H9 (cell line): ENCODE measurements around the gene PLSCR2. TPM values are rescaled to one million over a fixed set of nuclear protein-coding genes. Genes with fewer than 3 reads are reported as not detected.

ENCODE experiments used
- DNase-seq: peaks from one replicate; pipeline ENCODE4 v3.0.0-alpha.2; 2017
- H2AFZ ChIP-seq: one replicate; pipeline ENCODE4 v1.6.1; 2013; ENCODE audit warnings: mild to moderate bottlenecking, low read length, control low read depth, moderate library complexity
- H2AK5ac ChIP-seq: 2 replicates; pipeline ENCODE4 v1.6.1; 2013; ENCODE audit warnings: low read length, control low read depth, mixed read lengths; ENCODE audit not compliant: insufficient read length
- H2BK120ac ChIP-seq: one replicate; pipeline ENCODE4 v1.6.1; 2013; ENCODE audit warnings: low read depth, mild to moderate bottlenecking, low read length, control low read depth, inconsistent platforms; ENCODE audit not compliant: poor library complexity, severe bottlenecking
- H2BK12ac ChIP-seq: 2 replicates; pipeline ENCODE4 v1.6.1; 2013; ENCODE audit warnings: low read length, control low read depth, mixed read lengths, low read depth; ENCODE audit not compliant: insufficient read length
- H2BK15ac ChIP-seq: 2 replicates; pipeline ENCODE4 v1.6.1; 2013; ENCODE audit warnings: low read depth, low read length, control low read depth
- H2BK20ac ChIP-seq: one replicate; pipeline ENCODE4 v1.6.1; 2013; ENCODE audit warnings: low read depth, mild to moderate bottlenecking, low read length, control low read depth, inconsistent platforms; ENCODE audit not compliant: poor library complexity, severe bottlenecking
- H2BK5ac ChIP-seq: 2 replicates; pipeline ENCODE4 v1.6.1; 2013; ENCODE audit warnings: low read length, control low read depth, mixed read lengths; ENCODE audit not compliant: insufficient read length
- H3K14ac ChIP-seq: 2 replicates; pipeline ENCODE4 v1.6.1; 2013; ENCODE audit warnings: low read length, control low read depth; ENCODE audit not compliant: insufficient read depth
- H3K18ac ChIP-seq: 2 replicates; pipeline ENCODE4 v1.6.1; 2013; ENCODE audit warnings: low read depth, mild to moderate bottlenecking, mixed read lengths, low read length, control low read depth; ENCODE audit not compliant: insufficient read length
- H3K23ac ChIP-seq: 2 replicates; pipeline ENCODE4 v1.6.1; 2013; ENCODE audit warnings: low read length, control low read depth, mixed read lengths, low read depth; ENCODE audit not compliant: insufficient read length
- H3K23me2 ChIP-seq: 2 replicates; pipeline ENCODE4 v1.6.1; 2013; ENCODE audit warnings: low read depth, mild to moderate bottlenecking, mixed read lengths, low read length, control low read depth; ENCODE audit not compliant: insufficient read length, poor library complexity, severe bottlenecking
- H3K27ac ChIP-seq: 2 replicates; pipeline ENCODE4 v1.5.1; 2013; ENCODE audit warnings: low read length, control low read depth, mixed read lengths, low read depth; ENCODE audit not compliant: insufficient read length
- H3K27me3 ChIP-seq: 2 replicates; pipeline ENCODE4 v1.6.1; 2013; ENCODE audit warnings: low read length, control low read depth, inconsistent platforms; ENCODE audit not compliant: insufficient read depth
- H3K4ac ChIP-seq: 2 replicates; pipeline ENCODE4 v1.6.1; 2013; ENCODE audit warnings: low read depth, mild to moderate bottlenecking, control low read depth, inconsistent platforms, low read length, moderate library complexity
- H3K4me1 ChIP-seq: 2 replicates; pipeline ENCODE4 v1.6.1; 2013; ENCODE audit warnings: low read length, control low read depth, inconsistent platforms; ENCODE audit not compliant: insufficient read depth
- H3K4me2 ChIP-seq: 2 replicates; pipeline ENCODE4 v1.6.1; 2013; ENCODE audit warnings: low read length, control low read depth, mixed read lengths; ENCODE audit not compliant: insufficient read length, insufficient read depth
- H3K56ac ChIP-seq: 2 replicates; pipeline ENCODE4 v1.6.1; 2013; ENCODE audit warnings: low read depth, mild to moderate bottlenecking, mixed read lengths, low read length, control low read depth; ENCODE audit not compliant: insufficient read length
- H3K79me1 ChIP-seq: 2 replicates; pipeline ENCODE4 v1.6.1; 2013; ENCODE audit warnings: low read depth, mild to moderate bottlenecking, moderate library complexity, low read length, control low read depth, inconsistent platforms; ENCODE audit not compliant: insufficient read depth, poor library complexity, severe bottlenecking
- H3K79me2 ChIP-seq: 2 replicates; pipeline ENCODE4 v1.6.1; 2013; ENCODE audit warnings: low read length, control low read depth, inconsistent platforms; ENCODE audit not compliant: insufficient read depth
- H3K9ac ChIP-seq: 2 replicates; pipeline ENCODE4 v1.6.1; 2013; ENCODE audit warnings: low read length, control low read depth, mixed read lengths; ENCODE audit not compliant: insufficient read length; ENCODE audit errors: extremely low read depth
- H3K9me3 ChIP-seq: one replicate; pipeline ENCODE4 v1.6.1; 2013; ENCODE audit warnings: low read depth, low read length, inconsistent platforms; ENCODE audit not compliant: control insufficient read depth
- H3T11ph ChIP-seq: one replicate; pipeline ENCODE4 v1.6.1; 2013; ENCODE audit warnings: mild to moderate bottlenecking, low read length, control low read depth, inconsistent platforms
- H4K20me1 ChIP-seq: one replicate; pipeline ENCODE4 v1.6.1; 2013; ENCODE audit not compliant: control insufficient read depth, insufficient read length, insufficient read depth
- H4K5ac ChIP-seq: 2 replicates; pipeline ENCODE4 v1.6.1; 2013; ENCODE audit warnings: low read depth, mild to moderate bottlenecking, mixed read lengths, low read length, control low read depth; ENCODE audit not compliant: insufficient read length
- H4K8ac ChIP-seq: replicated peaks from 2 replicates; pipeline ENCODE4 v1.6.1; 2013; ENCODE audit warnings: low read length, control low read depth, mixed read lengths, low read depth; ENCODE audit not compliant: insufficient read length
- H4K91ac ChIP-seq: 2 replicates; pipeline ENCODE4 v1.6.1; 2013; ENCODE audit warnings: low read depth, mild to moderate bottlenecking, moderate library complexity, mixed read lengths, low read length, control low read depth; ENCODE audit not compliant: insufficient read length
- H3K27ac Mint-ChIP-seq, 3 experiments: 2 replicates in 2 of 3; 3 replicates in 1 of 3; pipeline ENCODE4 v1.8.0; 2020 to 2021; ENCODE audit warnings: mixed read lengths in 3 of 3, mild to moderate bottlenecking in 1 of 3, moderate library complexity in 1 of 3
- H3K27me3 Mint-ChIP-seq: 2 replicates; pipeline ENCODE4 v1.8.0; 2021; ENCODE audit warnings: low read depth, mild to moderate bottlenecking, moderate library complexity, mixed read lengths
- H3K36me3 Mint-ChIP-seq, 3 experiments: 2 replicates in 2 of 3; 3 replicates in 1 of 3; pipeline ENCODE4 v1.8.0; 2020 to 2021; ENCODE audit warnings: low read depth in 3 of 3, mixed read lengths in 3 of 3; ENCODE audit not compliant: insufficient read depth in 1 of 3
- H3K4me1 Mint-ChIP-seq, 2 experiments: 2 replicates each; pipeline ENCODE4 v1.8.0; 2020; ENCODE audit warnings: mixed read lengths in 2 of 2
- H3K4me3 Mint-ChIP-seq, 2 experiments: 2 replicates in 1 of 2; 3 replicates in 1 of 2; pipeline ENCODE4 v1.8.0; 2020 to 2021; ENCODE audit warnings: mild to moderate bottlenecking in 2 of 2, mixed read lengths in 2 of 2, moderate library complexity in 1 of 2
- H3K9me3 Mint-ChIP-seq, 2 experiments: 2 replicates in 1 of 2; 3 replicates in 1 of 2; pipeline ENCODE4 v1.8.0; 2020; ENCODE audit warnings: mild to moderate bottlenecking in 2 of 2, mixed read lengths in 2 of 2, moderate library complexity in 1 of 2
- CTCF ChIP-seq: fragments of 200-600 bp; sonication (generic); conservative IDR thresholded peaks from 3 replicates; pipeline ENCODE4 v1.8.0; 2021; ENCODE audit warnings: antibody characterized with exemption, mild to moderate bottlenecking
- total RNA-seq: library from RNA; stranded (reverse); gene quantifications from 2 replicates; pipeline ENCODE4 v1.2.1, GENCODE V29; 2021

PLSCR2 gene
- total RNA-seq, 1 experiment from 2014 or later = not detected

GRCh38 chr3:146404436-146404835 is 64.9 kb downstream of the PLSCR2 start:
- H3K27ac Mint-ChIP-seq = no peak overlapping the region
- Histone ChIP-seq H3K14ac (no peak overlapping the region), H3K56ac (no peak overlapping the region), H3T11ph (no peak overlapping the region), H3K9ac (no peak overlapping the region), H3K23ac (no peak overlapping the region), H3K9me3 (no peaks in the 10 kb centered on the region), H4K8ac (no peak overlapping the region), H4K20me1 (no peaks in the 10 kb centered on the region), H2BK5ac (no peak overlapping the region), H4K5ac (no peak overlapping the region), H2BK12ac (no peak overlapping the region), H3K79me1 (no peaks in the 10 kb centered on the region), H4K91ac (no peak overlapping the region), H3K18ac (no peak overlapping the region), H2AFZ (no peak overlapping the region), H2BK120ac (no peak overlapping the region), H2AK5ac (no peak overlapping the region), H3K4me2 (no peak overlapping the region), H3K27me3 (no peaks in the 10 kb centered on the region), H3K23me2 (no peaks in the 10 kb centered on the region), H2BK20ac (no peak overlapping the region), H3K4ac (no peak overlapping the region), H3K4me1 (peaks cover 3% of the 10 kb centered on the region; the same call in 1 of the 2 replicates), H3K79me2 (no peaks in the 10 kb centered on the region), H3K27ac (no peak overlapping the region), H2BK15ac (no peak overlapping the region)
- peaks cover 0 to 7% (median 0%) of the 10 kb centered on the region in 3 experiments; a peak in 3 of 7 replicates for H3K36me3 Mint-ChIP-seq
- peaks cover 18 to 21% of the 10 kb centered on the region in 2 experiments for H3K4me1 Mint-ChIP-seq
- no peak for TF ChIP-seq CTCF
- no peaks in the 10 kb centered on the region for H3K9me3 Mint-ChIP-seq
- DNase-seq = no peak
- H3K27me3 Mint-ChIP-seq = no peaks in the 10 kb centered on the region
- H3K4me3 Mint-ChIP-seq = no peak overlapping the region
